ENCODE data around the gene DACH1.

Gene DACH1

GRCh38 chr13:71771144-71771543 is 95.9 kb downstream of the DACH1 start:
- ATAC-seq = no peak
- no peak for TF ChIP-seq BACH2 (CRISPR knock-in tag; IDR thresholded peaks at IDR 0.05; ENCODE audit: borderline replicate concordance)
- no peak for TF ChIP-seq GLIS3 (CRISPR knock-in tag; IDR thresholded peaks at IDR 0.05)
- no peak for TF ChIP-seq ISL1 (CRISPR knock-in tag; IDR thresholded peaks at IDR 0.05)
- TF ChIP-seq POU6F1 (CRISPR knock-in tag; IDR thresholded peaks at IDR 0.05; ENCODE audit: borderline replicate concordance, low read depth) = no peak
- TF ChIP-seq TOX (CRISPR knock-in tag; IDR thresholded peaks at IDR 0.05; ENCODE audit: borderline replicate concordance) = no peak
- no peak for TF ChIP-seq CREB5 (CRISPR knock-in tag; IDR thresholded peaks at IDR 0.05; ENCODE audit: low read depth)
- no peak for TF ChIP-seq TCF4 (CRISPR knock-in tag; IDR thresholded peaks at IDR 0.05; ENCODE audit: borderline replicate concordance)
- no peak for TF ChIP-seq TSHZ2 (CRISPR knock-in tag; IDR thresholded peaks at IDR 0.05)
- TF ChIP-seq ZNF565 (CRISPR knock-in tag; conservative IDR thresholded peaks at IDR 0.05; ENCODE audit: low read depth) = no peak
- no peak for TF ChIP-seq ZNF70 (CRISPR knock-in tag; IDR thresholded peaks at IDR 0.05)
- TF ChIP-seq CSRNP3 (CRISPR knock-in tag; IDR thresholded peaks at IDR 0.05) = no peak
- no peak for TF ChIP-seq ESRRG (CRISPR knock-in tag; IDR thresholded peaks at IDR 0.05)
- TF ChIP-seq ZNF8 (CRISPR knock-in tag; IDR thresholded peaks at IDR 0.05) = no peak
- no peak for TF ChIP-seq PPARA (CRISPR knock-in tag; IDR thresholded peaks at IDR 0.05; ENCODE audit: borderline replicate concordance)
- no peak for TF ChIP-seq RARB (CRISPR knock-in tag; IDR thresholded peaks at IDR 0.05)
- TF ChIP-seq CSDC2 (CRISPR knock-in tag; IDR thresholded peaks at IDR 0.05) = no peak
- no peak for TF ChIP-seq ZFP30 (CRISPR knock-in tag; IDR thresholded peaks at IDR 0.05)
- no peak for TF ChIP-seq ZFP3 (CRISPR knock-in tag; IDR thresholded peaks at IDR 0.05)
- TF ChIP-seq OSR1 (CRISPR knock-in tag; IDR thresholded peaks at IDR 0.05) = no peak
- TF ChIP-seq ZC3H10 (CRISPR knock-in tag; IDR thresholded peaks at IDR 0.05) = no peak

- TF ChIP-seq OSR1 (CRISPR knock-in tag; IDR thresholded peaks at IDR 0.05) (no peak), ZC3H10 (CRISPR knock-in tag; IDR thresholded peaks at IDR 0.05) (no peak), CSRNP3 (CRISPR knock-in tag; IDR thresholded peaks at IDR 0.05) (no peak), ZFP30 (CRISPR knock-in tag; IDR thresholded peaks at IDR 0.05) (no peak), RARB (CRISPR knock-in tag; IDR thresholded peaks at IDR 0.05) (no peak), PPARA (CRISPR knock-in tag; IDR thresholded peaks at IDR 0.05; ENCODE audit: borderline replicate concordance) (no peak)
Observed at GRCh38 chr13:71770710-71771109, 96.3 kb downstream of the DACH1 start.

GRCh38 chr13:71768881-71769280 is 98.1 kb downstream of the DACH1 start:
- no peak for TF ChIP-seq SNAI2 (CRISPR knock-in tag; IDR thresholded peaks at IDR 0.05)
- TF ChIP-seq CSRNP3 (CRISPR knock-in tag; IDR thresholded peaks at IDR 0.05) = no peak
- TF ChIP-seq ZFP3 (CRISPR knock-in tag; IDR thresholded peaks at IDR 0.05) = no peak
- TF ChIP-seq CREB5 (CRISPR knock-in tag; IDR thresholded peaks at IDR 0.05; ENCODE audit: low read depth) = no peak
- TF ChIP-seq PPARA (CRISPR knock-in tag; IDR thresholded peaks at IDR 0.05; ENCODE audit: borderline replicate concordance) = no peak
- no peak for TF ChIP-seq PATZ1 (CRISPR knock-in tag; IDR thresholded peaks at IDR 0.05; ENCODE audit: borderline replicate concordance)
- no peak for TF ChIP-seq ZNF8 (CRISPR knock-in tag; IDR thresholded peaks at IDR 0.05)
- no peak for TF ChIP-seq TCF4 (CRISPR knock-in tag; IDR thresholded peaks at IDR 0.05; ENCODE audit: borderline replicate concordance)
- TF ChIP-seq GLIS3 (CRISPR knock-in tag; IDR thresholded peaks at IDR 0.05) = no peak
- no peak for ATAC-seq

More at GRCh38 chr13:71770710-71771109, 96.3 kb downstream of the DACH1 start:
- ATAC-seq = no peak

All from SK-N-SH treated with all-trans-retinoic acid at 6 μM for 48 hours (cell line).